Tibial nerve (tissue), 4 donors: ENCODE measurements around the gene MAPK11.

Source experiments
- CTCF ChIP-seq, 5 experiments: fragments of 200-600 bp in 3 of 5; fragments of 450-650 bp in 2 of 5; sonication (generic) in 3 of 5; IDR thresholded peaks; one replicate each; pipeline ENCODE4 v1.5.1; 2016 to 2019; ENCODE audit warnings: antibody characterized with exemption in 5 of 5, mild to moderate bottlenecking in 3 of 5, moderate library complexity in 2 of 5
- EP300 ChIP-seq, 2 donors: sonication (generic); formaldehyde crosslinking; IDR thresholded peaks; one replicate each; pipeline ENCODE4 v1.6.1; 2017; ENCODE audit warnings: antibody characterized with exemption in 2 of 2, mild to moderate bottlenecking in 1 of 2
- POLR2A ChIP-seq, 2 donors: fragments of 450-650 bp; IDR thresholded peaks; one replicate each; pipeline ENCODE4 v1.6.1; 2017; ENCODE audit warnings: antibody characterized with exemption in 2 of 2, mild to moderate bottlenecking in 2 of 2, moderate library complexity in 2 of 2

- TF ChIP-seq CTCF (IDR thresholded peaks at IDR 0.05): no peak
- no peak for TF ChIP-seq EP300 (IDR thresholded peaks at IDR 0.05)
- TF ChIP-seq POLR2A (IDR thresholded peaks at IDR 0.05): no peak
These were observed 16.2 kb downstream of the MAPK11 start for GRCh38 chr22:50253941-50254340.
